Mesenchymal stem cell (in vitro differentiated cells and primary cell): ENCODE data around the gene EFHC2. TPM values are rescaled to one million over a fixed set of nuclear protein-coding genes. Genes with fewer than 3 reads are reported as not detected.
A peak's percentile ranks its signal among the peaks of the same experiment; 100 is the strongest.

ENCODE experiments used
- DNase-seq: peaks from one replicate; pipeline ENCODE4 v3.0.0-alpha.2; 2013
- H2AFZ ChIP-seq: one replicate; pipeline ENCODE4 v1.6.1; 2013; ENCODE audit warnings: low read depth, mild to moderate bottlenecking, control low read depth, inconsistent platforms, low read length, moderate library complexity
- H2AK5ac ChIP-seq: 2 replicates; pipeline ENCODE4 v1.6.1; 2013; ENCODE audit warnings: low read length, moderate library complexity, mild to moderate bottlenecking, inconsistent platforms; ENCODE audit not compliant: severe bottlenecking
- H2BK120ac ChIP-seq: one replicate; pipeline ENCODE4 v1.6.1; 2013; ENCODE audit warnings: low read depth, mild to moderate bottlenecking, inconsistent platforms, low read length, moderate library complexity
- H2BK12ac ChIP-seq, 2 experiments: one replicate each; pipeline ENCODE4 v1.6.1; 2013; ENCODE audit warnings: inconsistent platforms in 2 of 2, low read length in 2 of 2, mild to moderate bottlenecking in 2 of 2, moderate library complexity in 2 of 2, control low read depth in 1 of 2
- H2BK15ac ChIP-seq: one replicate; pipeline ENCODE4 v1.6.1; 2013; ENCODE audit warnings: mild to moderate bottlenecking, low read depth, inconsistent platforms; ENCODE audit not compliant: poor library complexity, severe bottlenecking
- H2BK5ac ChIP-seq: 2 replicates; pipeline ENCODE4 v1.6.1; 2013; ENCODE audit warnings: low read depth, mild to moderate bottlenecking, low read length, control low read depth, inconsistent platforms; ENCODE audit not compliant: poor library complexity, severe bottlenecking
- H3K14ac ChIP-seq, 2 experiments: one replicate each; pipeline ENCODE4 v1.6.1; 2013; ENCODE audit warnings: inconsistent platforms in 2 of 2, low read length in 2 of 2, control low read depth in 1 of 2, mild to moderate bottlenecking in 1 of 2, moderate library complexity in 1 of 2
- H3K18ac ChIP-seq, 2 experiments: one replicate each; pipeline ENCODE4 v1.6.1; 2013; ENCODE audit warnings: inconsistent platforms in 2 of 2, low read length in 2 of 2, control low read depth in 1 of 2, low read depth in 1 of 2, mild to moderate bottlenecking in 1 of 2
- H3K23ac ChIP-seq, 2 experiments: one replicate each; pipeline ENCODE4 v1.6.1; 2013; ENCODE audit warnings: inconsistent platforms in 2 of 2, low read length in 2 of 2, mild to moderate bottlenecking in 2 of 2, moderate library complexity in 2 of 2, control low read depth in 1 of 2
- H3K27ac ChIP-seq: 2 replicates; pipeline ENCODE4 v1.5.1; 2013; ENCODE audit warnings: mild to moderate bottlenecking, moderate library complexity, low read length, control low read depth, inconsistent platforms; ENCODE audit not compliant: poor library complexity, severe bottlenecking
- H3K27me3 ChIP-seq, 2 experiments: 2 replicates each; pipeline versions ENCODE4 v1.6.1 to v1.7.0; 2013; ENCODE audit warnings: low read length in 2 of 2, mild to moderate bottlenecking in 2 of 2, moderate library complexity in 2 of 2, control low read depth in 1 of 2, inconsistent platforms in 1 of 2; ENCODE audit not compliant: control insufficient read depth in 1 of 2, insufficient read depth in 1 of 2
- H3K36me3 ChIP-seq, 2 experiments: 2 replicates each; pipeline versions ENCODE4 v1.6.1 to v1.7.0; 2013; ENCODE audit warnings: low read length in 2 of 2, control low read depth in 1 of 2, inconsistent platforms in 1 of 2, low read depth in 1 of 2, mild to moderate bottlenecking in 1 of 2; ENCODE audit not compliant: insufficient read depth in 2 of 2, control insufficient read depth in 1 of 2
- H3K4ac ChIP-seq, 2 experiments: one replicate each; pipeline ENCODE4 v1.6.1; 2013; ENCODE audit warnings: inconsistent platforms in 2 of 2, low read length in 2 of 2, mild to moderate bottlenecking in 2 of 2, moderate library complexity in 2 of 2, control low read depth in 1 of 2, low read depth in 1 of 2
- H3K4me1 ChIP-seq: 2 replicates; pipeline ENCODE4 v1.6.1; 2013; ENCODE audit warnings: low read depth, low read length, control low read depth; ENCODE audit not compliant: control insufficient read depth, insufficient read depth
- H3K4me2 ChIP-seq: 2 replicates; pipeline ENCODE4 v1.6.1; 2013; ENCODE audit warnings: low read length, mild to moderate bottlenecking, inconsistent platforms; ENCODE audit not compliant: poor library complexity, severe bottlenecking
- H3K4me3 ChIP-seq, 2 experiments: 2 replicates each; pipeline versions ENCODE4 v1.5.1 to v1.7.0; 2013; ENCODE audit warnings: low read length in 2 of 2, mild to moderate bottlenecking in 2 of 2, control low read depth in 1 of 2, low read depth in 1 of 2; ENCODE audit not compliant: insufficient read depth in 1 of 2
- H3K79me1 ChIP-seq: replicated peaks from 2 replicates; pipeline ENCODE4 v1.6.1; 2013; ENCODE audit warnings: mild to moderate bottlenecking, control low read depth, low read length, inconsistent platforms; ENCODE audit not compliant: poor library complexity, severe bottlenecking
- H3K9ac ChIP-seq: 2 replicates; pipeline ENCODE4 v1.7.0; 2013; ENCODE audit warnings: mild to moderate bottlenecking, low read length, moderate library complexity
- H3K9me3 ChIP-seq: 2 replicates; pipeline ENCODE4 v1.7.0; 2013; ENCODE audit warnings: mild to moderate bottlenecking, low read length; ENCODE audit not compliant: control insufficient read depth
- H4K8ac ChIP-seq: one replicate; pipeline ENCODE4 v1.6.1; 2013; ENCODE audit warnings: inconsistent platforms, mild to moderate bottlenecking, low read length, moderate library complexity
- H4K91ac ChIP-seq: one replicate; pipeline ENCODE4 v1.6.1; 2013; ENCODE audit warnings: mild to moderate bottlenecking, low read length, inconsistent platforms
- WGBS: methylation state at CpG from one replicate; pipeline ENCODE4 v1.1.7; 2013; ENCODE audit warnings: mixed read lengths; 5-methylcytosine and 5-hydroxymethylcytosine counted together
- polyA plus RNA-seq, 2 experiments: library from polyadenylated mRNA; stranded (reverse); fragments of 200-250 nt; gene quantifications; one replicate each; pipeline ENCODE4 v1.2.3, GENCODE V29; 2013

EFHC2 gene
- 0.44 TPM for polyA plus RNA-seq (2013, experiment 1 of 2)
- 0.48 TPM for polyA plus RNA-seq (2013, experiment 2 of 2)

GRCh38 chrX:44343412-44344141 is at the start of gene EFHC2:
EFHC2 (minus strand) TSS chrX:44343672; CDS start chrX:44343588, 84 bp downstream.
- peak; percentile 33 for DNase-seq
- peak within 1 kb of the TSS; percentile 94 for H3K9ac ChIP-seq
- no peaks in the 10 kb centered on the region for H3K27me3 ChIP-seq
- WGBS: 38% methylated on average over 13 of the region's 39 CpGs
- H3K36me3 ChIP-seq: no peaks in the 10 kb centered on the region
- peak within 1 kb of the TSS; percentile 9 for H3K4me2 ChIP-seq
- peak within 1 kb of the TSS in 1 of 2 experiments; percentile 61 for H3K18ac ChIP-seq
- no peaks in the 10 kb centered on the region for H3K9me3 ChIP-seq
- no peak within 1 kb of the TSS for H2AK5ac ChIP-seq
- H3K4me1 ChIP-seq: peaks cover 2% of the 10 kb centered on the region
- H2BK5ac ChIP-seq: no peak within 1 kb of the TSS
- H3K4ac ChIP-seq: no peak within 1 kb of the TSS
- no peak within 1 kb of the TSS for H3K23ac ChIP-seq
- H2BK120ac ChIP-seq: no peak within 1 kb of the TSS
- H3K14ac ChIP-seq: no peak within 1 kb of the TSS
- peak within 1 kb of the TSS; percentile 48 to 67 for H3K4me3 ChIP-seq
- H2BK12ac ChIP-seq: no peak within 1 kb of the TSS
- no peak within 1 kb of the TSS for H4K91ac ChIP-seq
- no peak within 1 kb of the TSS for H4K8ac ChIP-seq
- no peak within 1 kb of the TSS for H2AFZ ChIP-seq
- no peak within 1 kb of the TSS for H3K27ac ChIP-seq
- H3K79me1 ChIP-seq: no peaks in the 10 kb centered on the region
- no peak within 1 kb of the TSS for H2BK15ac ChIP-seq

GRCh38 chrX:44392767-44393166 is 49.3 kb upstream of the EFHC2 start:
- Histone ChIP-seq H4K8ac (no peak overlapping the region), H3K9me3 (peaks cover 5% of the 10 kb centered on the region), H3K14ac (no peak overlapping the region), H3K27ac (no peak overlapping the region), H3K4me1 (no peaks in the 10 kb centered on the region), H3K18ac (no peak overlapping the region), H3K79me1 (no peaks in the 10 kb centered on the region), H3K9ac (no peak overlapping the region), H3K27me3 (peaks cover 0 to 4% of the 10 kb centered on the region in 2 experiments), H2AFZ (no peak overlapping the region), H2BK15ac (no peak overlapping the region), H2BK120ac (no peak overlapping the region), H2AK5ac (no peak overlapping the region), H3K4me2 (no peak overlapping the region), H2BK5ac (no peak overlapping the region), H4K91ac (no peak overlapping the region), H3K36me3 (no peaks in the 10 kb centered on the region), H3K23ac (no peak overlapping the region), H3K4ac (no peak overlapping the region), H2BK12ac (no peak overlapping the region), H3K4me3 (no peak overlapping the region)
- 97% methylated on average over 1 of the region's 1 CpG for WGBS
- DNase-seq: no peak

GRCh38 chrX:44384688-44385338 is 41.3 kb upstream of the EFHC2 start:
- 100% methylated on average over 2 of the region's 4 CpGs for WGBS

GRCh38 chrX:44382871-44383270 is 39.4 kb upstream of the EFHC2 start:
- no peak overlapping the region for H2BK12ac ChIP-seq
- no peaks in the 10 kb centered on the region for H3K36me3 ChIP-seq
- H3K9me3 ChIP-seq: peaks cover 4% of the 10 kb centered on the region
- no peak overlapping the region for H3K9ac ChIP-seq
- no peak overlapping the region for H3K4ac ChIP-seq
- H3K4me2 ChIP-seq: no peak overlapping the region
- H2BK5ac ChIP-seq: no peak overlapping the region
- H2AK5ac ChIP-seq: no peak overlapping the region
- H2BK120ac ChIP-seq: no peak overlapping the region
- no peak overlapping the region for H4K91ac ChIP-seq
- H3K27me3 ChIP-seq: peaks cover 0 to 25% of the 10 kb centered on the region in 2 experiments
- no peak overlapping the region for H3K23ac ChIP-seq
- H2BK15ac ChIP-seq: no peak overlapping the region
- DNase-seq: no peak
- no peak overlapping the region for H2AFZ ChIP-seq
- H3K18ac ChIP-seq: no peak overlapping the region
- WGBS: no CpG with 5 or more reads among the region's 1 CpG
- H3K79me1 ChIP-seq: no peaks in the 10 kb centered on the region
- H4K8ac ChIP-seq: no peak overlapping the region
- peaks cover 1% of the 10 kb centered on the region for H3K4me1 ChIP-seq
- no peak overlapping the region for H3K14ac ChIP-seq
- H3K27ac ChIP-seq: no peak overlapping the region
- H3K4me3 ChIP-seq: no peak overlapping the region

More at GRCh38 chrX:44384688-44385338, 41.3 kb upstream of the EFHC2 start:
- no peak overlapping the region for H3K4me3 ChIP-seq
- H3K14ac ChIP-seq: no peak overlapping the region
- H3K4me1 ChIP-seq: peaks cover 1% of the 10 kb centered on the region
- no peaks in the 10 kb centered on the region for H3K36me3 ChIP-seq
- peaks cover 0 to 17% of the 10 kb centered on the region in 2 experiments for H3K27me3 ChIP-seq
- H3K79me1 ChIP-seq: no peaks in the 10 kb centered on the region
- no peak overlapping the region for H4K91ac ChIP-seq
- H2BK5ac ChIP-seq: no peak overlapping the region
- no peak overlapping the region for H3K4me2 ChIP-seq
- H3K9ac ChIP-seq: no peak overlapping the region
- no peak overlapping the region for H3K23ac ChIP-seq
- H2AFZ ChIP-seq: no peak overlapping the region
- no peak overlapping the region for H2BK12ac ChIP-seq
- no peak for DNase-seq
- no peak overlapping the region for H3K18ac ChIP-seq
- no peak overlapping the region for H2BK120ac ChIP-seq
- H3K9me3 ChIP-seq: peaks cover 4% of the 10 kb centered on the region
- no peak overlapping the region for H3K4ac ChIP-seq
- no peak overlapping the region for H2AK5ac ChIP-seq
- no peak overlapping the region for H3K27ac ChIP-seq
- no peak overlapping the region for H4K8ac ChIP-seq
- no peak overlapping the region for H2BK15ac ChIP-seq
